ENCODE data around the gene CNPY3. TPM values are rescaled to one million over a fixed set of nuclear protein-coding genes. Genes with fewer than 3 reads are reported as not detected.

CNPY3 gene
- total RNA-seq, 1 experiment from 2014 or later, result 56.0 TPM

- H4K5ac ChIP-seq (ENCODE audit: insufficient read length, low read depth, low read length), result no peak overlapping the region
- no CpG with 5 or more reads among the region's 10 CpGs for WGBS (ENCODE audit: extremely low coverage, insufficient read length, low lambda C conversion rate)
These were observed 33.0 kb upstream of the CNPY3 start for GRCh38 chr6:42896178-42896719.

More at GRCh38 chr6:42896178-42896719, 33.0 kb upstream of the CNPY3 start:
- Mint-ChIP-seq H3K9me3 (no peaks in the 10 kb centered on the region), H3K4me1 (peaks cover 19% of the 10 kb centered on the region in 2 experiments), H3K27ac (no peak overlapping the region), H3K36me3 (ENCODE audit: insufficient read depth in 1 of 3, low read depth in 3 of 3) (no peaks in the 10 kb centered on the region), H3K4me3 (no peak overlapping the region), H3K27me3 (ENCODE audit: low read depth) (no peaks in the 10 kb centered on the region)
- Histone ChIP-seq H2BK20ac (ENCODE audit: low read depth, low read length, poor library complexity, severe bottlenecking) (no peak overlapping the region), H3K23ac (ENCODE audit: insufficient read length, low read depth, low read length) (no peak overlapping the region), H3K79me1 (ENCODE audit: insufficient read depth, low read depth, low read length, poor library complexity, severe bottlenecking) (no peaks in the 10 kb centered on the region), H2AFZ (ENCODE audit: low read length) (no peak overlapping the region), H3K9me3 (ENCODE audit: control insufficient read depth, low read depth, low read length) (no peaks in the 10 kb centered on the region), H2AK5ac (ENCODE audit: insufficient read length, low read length) (no peak overlapping the region), H2BK12ac (ENCODE audit: insufficient read length, low read depth, low read length) (no peak overlapping the region), H3T11ph (ENCODE audit: low read length) (no peak overlapping the region), H3K23me2 (ENCODE audit: insufficient read length, low read depth, low read length, poor library complexity, severe bottlenecking) (peaks cover 1% of the 10 kb centered on the region), H3K4ac (ENCODE audit: low read depth, low read length) (no peak overlapping the region), H4K91ac (ENCODE audit: insufficient read length, low read depth, low read length) (no peak overlapping the region), H4K20me1 (ENCODE audit: control insufficient read depth, insufficient read depth, insufficient read length) (no peaks in the 10 kb centered on the region), H3K4me2 (ENCODE audit: insufficient read depth, insufficient read length, low read length) (no peak overlapping the region), H3K4me1 (ENCODE audit: insufficient read depth, low read length) (no peaks in the 10 kb centered on the region; the same call in 1 of the 2 replicates), H4K8ac (replicated peaks; ENCODE audit: insufficient read length, low read depth, low read length) (no peak overlapping the region), H2BK15ac (ENCODE audit: low read depth, low read length) (no peak overlapping the region), H3K27me3 (ENCODE audit: insufficient read depth, low read length) (no peaks in the 10 kb centered on the region), H3K56ac (ENCODE audit: insufficient read length, low read depth, low read length) (no peak overlapping the region), H3K27ac (ENCODE audit: insufficient read length, low read depth, low read length) (no peak overlapping the region), H3K14ac (ENCODE audit: insufficient read depth, low read length) (no peak overlapping the region), H3K18ac (ENCODE audit: insufficient read length, low read depth, low read length) (no peak overlapping the region), H2BK120ac (ENCODE audit: low read depth, low read length, poor library complexity, severe bottlenecking) (no peak overlapping the region), H3K9ac (ENCODE audit: extremely low read depth, insufficient read length, low read length) (no peak overlapping the region), H3K79me2 (ENCODE audit: insufficient read depth, low read length) (no peaks in the 10 kb centered on the region), H2BK5ac (ENCODE audit: insufficient read length, low read length) (no peak overlapping the region)
- TF ChIP-seq CTCF (conservative IDR thresholded peaks at IDR 0.05), result no peak
- no peak for DNase-seq

Measured in H9 (cell line).